Measurements from ENCODE around the gene HTR5A.

HTR5A gene

GRCh38 chr7:155136619-155137243, 66.6 kb downstream of the HTR5A start:
- no peak for DNase-seq (ENCODE audit: low read depth in 2 of 2, low spot score in 1 of 2)
